HEK293T (cell line): ENCODE data around the gene PPARGC1A.

Source experiments
- ARNT ChIP-seq: fragments of 450-650 bp; IDR thresholded peaks from 2 replicates; pipeline ENCODE4 v1.6.1; 2017; ENCODE audit warnings: mild to moderate bottlenecking
- BHLHE40 ChIP-seq: fragments of 450-650 bp; IDR thresholded peaks from 2 replicates; pipeline ENCODE4 v1.6.1; 2016; ENCODE audit warnings: mild to moderate bottlenecking, moderate library complexity, borderline replicate concordance
- FOXK2 ChIP-seq: fragments of 450-650 bp; IDR thresholded peaks from 2 replicates; pipeline ENCODE4 v1.6.1; 2016; ENCODE audit warnings: mild to moderate bottlenecking
- FOXM1 ChIP-seq: fragments of 450-650 bp; IDR thresholded peaks from 2 replicates; pipeline ENCODE4 v1.6.1; 2017; ENCODE audit warnings: mild to moderate bottlenecking, borderline replicate concordance
- LEF1 ChIP-seq: fragments of 450-650 bp; IDR thresholded peaks from 2 replicates; pipeline ENCODE4 v1.6.1; 2017; ENCODE audit warnings: mild to moderate bottlenecking, borderline replicate concordance
- NFRKB ChIP-seq: fragments of 450-650 bp; IDR thresholded peaks from 2 replicates; pipeline ENCODE4 v1.6.1; 2016; ENCODE audit warnings: mild to moderate bottlenecking, moderate library complexity
- SP1 ChIP-seq: fragments of 450-650 bp; IDR thresholded peaks from 2 replicates; pipeline ENCODE4 v1.6.1; 2017
- SUZ12 ChIP-seq: fragments of 450-650 bp; IDR thresholded peaks from 2 replicates; pipeline ENCODE4 v1.6.1; 2016; ENCODE audit warnings: mild to moderate bottlenecking
- ZNF384 ChIP-seq: fragments of 450-650 bp; IDR thresholded peaks from 2 replicates; pipeline ENCODE4 v1.6.1; 2016

DNA sequence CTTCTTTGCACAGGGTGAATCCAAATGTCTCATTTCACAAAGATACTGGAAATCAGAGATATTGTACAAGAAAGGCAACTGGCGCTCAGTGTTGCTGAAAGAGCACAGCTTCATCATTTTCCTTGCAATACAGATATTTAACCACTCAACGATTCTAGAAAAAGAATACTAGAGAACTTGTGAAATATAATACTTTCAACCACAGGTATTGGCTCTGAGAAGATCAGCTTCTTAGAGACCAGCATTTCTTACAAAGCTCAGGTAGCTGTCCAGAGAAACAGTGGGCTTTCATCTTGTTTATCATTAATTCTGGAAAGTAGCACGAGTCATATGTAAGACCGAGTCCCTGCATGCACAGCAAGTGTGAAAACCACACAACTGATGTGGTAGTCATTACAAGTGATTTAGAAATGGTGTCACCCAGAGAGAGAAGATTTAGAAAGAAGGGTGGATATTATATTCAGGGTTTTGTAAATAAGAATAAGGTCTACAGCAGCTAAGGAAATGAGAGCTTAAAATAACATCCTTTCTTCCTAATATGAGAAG, 7.8 kb upstream of the PPARGC1A start:
- TF ChIP-seq SUZ12 (no peak), ZNF384 (no peak), FOXK2 (no peak), FOXM1 (no peak), LEF1 (no peak), SP1 (no peak), NFRKB (no peak), ARNT (no peak), BHLHE40 (no peak)
